ENCODE data around the gene RXFP1.

- TF ChIP-seq CTCF (IDR thresholded peaks at IDR 0.05) (no peak), POLR2AphosphoS5 (IDR thresholded peaks at IDR 0.05) (no peak), EP300 (IDR thresholded peaks at IDR 0.05) (no peak)
Observed at GRCh38 chr4:158581161-158581560, 59.5 kb downstream of the RXFP1 start.
